ENCODE data around the gene BAG1. TPM values are rescaled to one million over a fixed set of nuclear protein-coding genes. Genes with fewer than 3 reads are reported as not detected.
A peak's percentile ranks its signal among the peaks of the same experiment; 100 is the strongest.

The BAG1 gene
- total RNA-seq, 4 donors from 2014 or later, result 122 to 220 (median 172) TPM

DNA sequence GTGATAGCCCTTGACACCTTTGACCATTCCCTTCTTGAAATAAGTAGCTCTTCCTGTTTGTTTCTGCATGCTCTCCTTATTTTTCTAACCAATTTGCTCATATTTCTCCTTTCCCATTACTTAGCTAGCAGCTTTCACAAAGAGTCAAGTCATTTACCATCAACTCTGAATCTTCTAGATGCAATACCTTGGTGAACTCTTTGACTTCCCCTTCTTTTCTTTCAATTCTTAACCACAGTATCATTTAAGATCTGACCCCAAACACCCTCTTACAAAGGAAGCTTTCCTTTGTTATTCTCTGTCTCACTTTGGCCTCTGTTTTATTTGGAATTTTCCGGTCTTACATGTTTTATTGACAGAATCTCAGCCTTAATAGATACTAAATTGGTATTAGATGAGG, 39.9 kb upstream of the BAG1 start:
- WGBS, 2 donors, result 90 to 92% methylated on average over 1 of the region's 1 CpG
- H3K4me3 ChIP-seq (ENCODE audit: low read depth, poor library complexity, severe bottlenecking), result no peak overlapping the region
- no peak for TF ChIP-seq POLR2A (IDR thresholded peaks at IDR 0.05)
- TF ChIP-seq, protein P1, sequence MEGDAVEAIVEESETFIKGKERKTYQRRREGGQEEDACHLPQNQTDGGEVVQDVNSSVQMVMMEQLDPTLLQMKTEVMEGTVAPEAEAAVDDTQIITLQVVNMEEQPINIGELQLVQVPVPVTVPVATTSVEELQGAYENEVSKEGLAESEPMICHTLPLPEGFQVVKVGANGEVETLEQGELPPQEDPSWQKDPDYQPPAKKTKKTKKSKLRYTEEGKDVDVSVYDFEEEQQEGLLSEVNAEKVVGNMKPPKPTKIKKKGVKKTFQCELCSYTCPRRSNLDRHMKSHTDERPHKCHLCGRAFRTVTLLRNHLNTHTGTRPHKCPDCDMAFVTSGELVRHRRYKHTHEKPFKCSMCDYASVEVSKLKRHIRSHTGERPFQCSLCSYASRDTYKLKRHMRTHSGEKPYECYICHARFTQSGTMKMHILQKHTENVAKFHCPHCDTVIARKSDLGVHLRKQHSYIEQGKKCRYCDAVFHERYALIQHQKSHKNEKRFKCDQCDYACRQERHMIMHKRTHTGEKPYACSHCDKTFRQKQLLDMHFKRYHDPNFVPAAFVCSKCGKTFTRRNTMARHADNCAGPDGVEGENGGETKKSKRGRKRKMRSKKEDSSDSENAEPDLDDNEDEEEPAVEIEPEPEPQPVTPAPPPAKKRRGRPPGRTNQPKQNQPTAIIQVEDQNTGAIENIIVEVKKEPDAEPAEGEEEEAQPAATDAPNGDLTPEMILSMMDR (IDR thresholded peaks at IDR 0.05), result no peak
- no peak for DNase-seq (ENCODE audit: low spot score in 2 of 2)
- intact Hi-C loops (cut with DNase I; ENCODE audit: low total_unique reads), result no loop called here

DNA sequence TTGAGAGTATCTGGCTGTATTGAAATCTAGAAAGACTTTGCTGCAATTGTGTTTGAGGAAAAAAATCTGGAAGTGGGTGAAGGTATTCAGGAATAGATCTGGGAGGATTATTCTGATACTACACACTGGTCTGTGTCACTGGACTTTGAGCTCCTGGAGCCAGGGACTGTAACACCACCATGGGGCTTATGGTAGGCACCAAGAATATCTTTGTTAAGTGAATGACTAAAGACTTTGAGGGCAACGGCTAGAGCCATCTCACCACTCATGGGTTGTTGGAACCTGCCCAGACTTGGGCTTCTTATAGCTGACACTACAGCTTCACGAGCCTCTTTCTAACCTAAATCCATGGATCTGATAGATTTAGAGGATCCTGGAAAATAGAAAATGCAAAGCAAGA, 36.0 kb upstream of the BAG1 start:
- H3K4me3 ChIP-seq (ENCODE audit: low read depth, poor library complexity, severe bottlenecking), result no peak overlapping the region
- no peak for DNase-seq (ENCODE audit: low spot score in 2 of 2)
- intact Hi-C loops (cut with DNase I; ENCODE audit: low total_unique reads), result no loop called here
- WGBS, 2 donors, result 68 to 74% methylated on average over 2 of the region's 2 CpGs
- TF ChIP-seq, protein P1 (IDR thresholded peaks at IDR 0.05), result no peak
- TF ChIP-seq POLR2A (IDR thresholded peaks at IDR 0.05), result no peak

GRCh38 chr9:33297432-33297831, 32.9 kb upstream of the BAG1 start:
- no peak overlapping the region for H3K4me3 ChIP-seq (ENCODE audit: low read depth, poor library complexity, severe bottlenecking)
- peak in 1 of 2 donors; percentile 22 for DNase-seq (ENCODE audit: low spot score in 2 of 2)
- no peak for TF ChIP-seq POLR2A (IDR thresholded peaks at IDR 0.05)
- TF ChIP-seq, protein P1 (IDR thresholded peaks at IDR 0.05), result no peak
- WGBS, 2 donors, result 50 to 68% methylated on average over 1 of the region's 1 CpG
- intact Hi-C loops (cut with DNase I; ENCODE audit: low total_unique reads), result no loop called here

DNA sequence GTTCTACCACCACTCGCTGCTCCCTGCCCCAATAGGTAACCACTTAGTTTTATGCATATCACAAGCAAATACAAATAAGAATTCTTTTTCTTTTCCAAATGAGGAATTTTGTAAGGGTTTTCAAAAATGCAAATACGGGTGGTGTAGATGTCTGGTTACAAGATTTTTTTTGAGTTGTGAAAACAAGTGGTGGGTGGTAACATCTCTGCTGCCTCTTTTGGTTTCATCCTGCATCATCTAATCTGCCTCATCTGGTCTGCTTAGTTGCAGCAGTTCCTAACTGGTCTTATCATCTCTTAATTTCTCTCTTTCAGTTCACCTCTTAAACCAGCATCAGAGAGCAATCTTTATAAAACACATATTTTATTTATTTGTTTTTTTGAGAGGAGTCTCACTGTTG, 31.1 kb upstream of the BAG1 start:
- H3K4me3 ChIP-seq (ENCODE audit: low read depth, poor library complexity, severe bottlenecking), result no peak overlapping the region
- intact Hi-C loops (cut with DNase I; ENCODE audit: low total_unique reads), result no loop called here
- 88 to 89% methylated on average over 2 of the region's 2 CpGs for WGBS, 2 donors
- TF ChIP-seq, protein P1 (IDR thresholded peaks at IDR 0.05), result no peak
- no peak for TF ChIP-seq POLR2A (IDR thresholded peaks at IDR 0.05)
- no peak for DNase-seq (ENCODE audit: low spot score in 2 of 2)

DNA sequence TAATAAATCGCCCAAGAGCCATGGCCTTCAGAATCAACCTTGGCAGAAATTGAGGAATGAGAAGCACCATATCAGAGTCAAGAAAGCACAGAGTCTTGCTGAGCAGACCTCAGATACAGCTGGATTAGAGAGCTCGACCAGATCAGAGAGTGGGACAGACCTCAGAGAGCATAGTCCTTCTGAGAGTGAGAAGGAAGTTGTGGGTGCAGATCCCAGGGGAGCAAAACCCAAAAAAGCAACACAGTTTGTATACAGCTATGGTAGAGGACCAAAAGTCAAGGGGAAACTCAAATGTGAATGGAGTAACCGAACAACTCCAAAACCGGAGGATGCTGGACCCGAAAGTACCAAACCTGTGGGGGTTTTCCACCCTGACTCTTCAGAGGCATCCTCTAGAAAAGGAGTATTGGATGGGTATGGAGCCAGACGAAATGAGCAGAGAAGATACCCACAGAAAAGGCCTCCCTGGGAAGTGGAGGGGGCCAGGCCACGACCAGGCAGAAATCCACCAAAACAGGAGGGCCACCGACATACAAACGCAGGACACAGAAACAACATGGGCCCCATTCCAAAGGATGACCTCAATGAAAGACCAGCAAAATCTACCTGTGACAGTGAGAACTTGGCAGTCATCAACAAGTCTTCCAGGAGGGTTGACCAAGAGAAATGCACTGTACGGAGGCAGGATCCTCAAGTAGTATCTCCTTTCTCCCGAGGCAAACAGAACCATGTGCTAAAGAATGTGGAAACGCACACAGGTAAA, 30.3 kb upstream of the BAG1 start:
- DNase-seq (ENCODE audit: low spot score in 2 of 2), result no peak
- no peak overlapping the region for H3K4me3 ChIP-seq (ENCODE audit: low read depth, poor library complexity, severe bottlenecking)
- intact Hi-C loops (cut with DNase I; ENCODE audit: low total_unique reads), result no loop called here
- 90 to 92% methylated on average over 12 of the region's 12 CpGs for WGBS, 2 donors
- no peak for TF ChIP-seq POLR2A (IDR thresholded peaks at IDR 0.05)
- TF ChIP-seq, protein P1 (IDR thresholded peaks at IDR 0.05), result no peak

DNA sequence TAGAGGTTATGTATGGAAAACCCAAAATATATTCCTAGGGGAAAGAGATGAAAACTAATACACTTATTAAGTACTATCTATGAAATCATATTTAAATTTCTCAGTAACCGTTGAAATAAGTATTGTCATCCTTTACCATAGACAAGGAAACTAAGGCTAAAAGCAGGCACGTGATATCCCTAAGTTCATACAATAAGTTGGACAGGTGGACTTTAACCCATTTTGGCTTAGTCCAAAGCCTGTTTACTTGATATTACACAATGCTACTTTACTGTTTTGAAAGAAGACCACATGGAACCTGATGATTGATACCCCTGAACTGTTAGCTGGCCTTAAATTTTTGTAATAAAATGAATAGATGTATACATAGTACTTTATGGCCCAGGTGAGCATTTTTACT, 29.3 kb upstream of the BAG1 start:
- TF ChIP-seq, protein P1 (IDR thresholded peaks at IDR 0.05), result no peak
- TF ChIP-seq POLR2A (IDR thresholded peaks at IDR 0.05), result no peak
- H3K4me3 ChIP-seq (ENCODE audit: low read depth, poor library complexity, severe bottlenecking), result no peak overlapping the region
- intact Hi-C loops (cut with DNase I; ENCODE audit: low total_unique reads), result no loop called here
- WGBS, 2 donors, result 78 to 86% methylated on average over 2 of the region's 2 CpGs
- DNase-seq (ENCODE audit: low spot score in 2 of 2), result no peak

Data from lower leg skin (tissue), 4 donors.